Stimulated activated CD8-positive, alpha-beta memory T cell treated with anti-CD3 and anti-CD28 coated beads, Interleukin-4, amount 100 ng/mL, for 24 hours (primary cell): ENCODE measurements around the gene DDX51.

ENCODE experiments used
- DNase-seq: peaks from one replicate; pipeline ENCODE4 v3.0.0-alpha.2; 2020; ENCODE audit warnings: low read depth

The DDX51 gene

GRCh38 chr12:132178801-132179401, 34.8 kb upstream of the DDX51 start:
- no peak for DNase-seq

- no peak for DNase-seq
Measured at GRCh38 chr12:132178316-132178715, 34.2 kb upstream of the DDX51 start.

- no peak for DNase-seq
Measured at GRCh38 chr12:132176920-132177551, 32.9 kb upstream of the DDX51 start.

- DNase-seq: no peak
Measured at GRCh38 chr12:132176385-132176919, 32.3 kb upstream of the DDX51 start.

DNA sequence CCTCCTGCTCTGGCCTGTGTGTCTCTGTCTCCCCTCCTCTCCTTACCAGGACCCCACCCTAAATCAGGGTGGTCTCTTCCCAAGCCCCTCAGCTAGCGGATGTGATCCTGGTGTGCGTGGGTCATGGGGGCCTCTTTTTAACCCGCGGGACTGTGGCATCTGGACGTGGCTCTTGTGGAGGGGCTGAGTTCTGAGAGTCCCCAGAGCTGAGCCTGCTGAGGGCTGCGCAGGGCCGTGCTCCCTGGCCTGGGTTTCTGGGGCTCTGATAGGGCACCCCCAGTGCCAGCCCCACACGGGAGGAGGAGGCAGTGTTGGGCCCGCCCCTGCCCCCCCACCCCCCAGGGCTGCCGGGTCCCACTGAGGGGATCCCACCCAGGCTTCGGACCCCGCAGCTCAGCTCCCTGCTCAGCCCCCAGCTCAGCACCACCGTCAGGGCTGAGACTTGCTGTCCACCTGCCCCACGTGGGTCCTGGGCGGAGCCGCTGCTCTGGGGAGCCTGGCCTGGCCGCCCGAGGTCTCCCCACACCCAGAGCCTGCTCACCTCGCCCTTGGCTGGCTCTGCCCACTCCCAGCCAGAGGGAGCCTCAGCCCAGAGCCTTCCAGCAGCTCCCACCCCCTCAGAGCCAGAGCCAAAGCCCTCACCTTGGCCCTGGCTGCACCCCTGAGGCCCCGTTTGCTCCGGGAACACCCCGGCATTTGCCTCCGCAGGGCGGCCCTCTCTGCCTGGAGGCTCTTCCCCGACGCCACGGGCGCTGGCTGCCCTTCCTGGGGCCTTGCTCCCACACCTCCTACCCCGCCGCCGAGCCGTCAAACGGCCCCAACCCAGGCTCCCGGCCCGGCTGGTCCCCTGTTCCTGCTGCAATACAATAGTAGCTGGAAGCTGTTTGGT, 31.6 kb upstream of the DDX51 start:
- DNase-seq: no peak

- DNase-seq: no peak
Measured at GRCh38 chr12:132174839-132175490, 30.8 kb upstream of the DDX51 start.

DNA sequence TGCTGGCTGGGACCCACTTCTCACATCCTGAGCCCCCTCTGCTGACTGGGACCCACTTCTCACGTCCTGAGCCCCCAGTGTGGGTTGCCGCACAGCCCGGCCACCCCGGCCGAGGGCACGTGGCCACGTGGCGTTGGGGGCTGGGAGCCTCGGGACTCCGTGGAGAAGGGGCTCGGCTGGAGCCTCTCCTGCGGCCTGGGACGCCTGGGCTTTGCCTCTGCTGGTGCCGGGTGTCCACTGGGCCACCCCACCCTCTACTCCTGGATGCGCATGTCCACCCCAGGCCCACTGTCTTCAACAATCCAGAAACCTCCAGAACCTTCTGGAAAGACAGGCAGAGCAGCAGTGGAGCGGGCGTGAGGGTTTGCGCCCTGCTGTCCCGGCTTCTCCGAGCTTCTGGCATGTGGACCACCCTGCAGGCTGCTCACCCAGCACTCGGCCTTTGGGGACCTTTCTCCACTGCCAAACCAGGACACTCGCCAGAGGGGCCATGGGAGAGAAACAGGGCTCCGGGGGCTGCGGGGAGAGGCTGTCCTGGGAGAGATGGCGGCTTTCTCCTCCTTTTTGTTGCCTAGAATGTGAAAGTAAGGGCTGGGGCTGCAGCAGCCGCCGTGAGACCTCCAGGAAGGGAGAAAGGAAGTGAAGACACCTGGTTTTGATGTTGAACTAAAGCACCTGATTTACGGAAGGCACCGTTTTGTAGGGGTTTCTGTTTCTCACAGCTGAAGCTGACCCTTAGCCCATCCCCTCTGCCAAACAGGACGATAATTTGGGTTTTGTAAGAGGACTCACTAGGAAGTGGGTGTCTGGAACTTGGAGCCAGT, 30.1 kb upstream of the DDX51 start:
- no peak for DNase-seq

DNA sequence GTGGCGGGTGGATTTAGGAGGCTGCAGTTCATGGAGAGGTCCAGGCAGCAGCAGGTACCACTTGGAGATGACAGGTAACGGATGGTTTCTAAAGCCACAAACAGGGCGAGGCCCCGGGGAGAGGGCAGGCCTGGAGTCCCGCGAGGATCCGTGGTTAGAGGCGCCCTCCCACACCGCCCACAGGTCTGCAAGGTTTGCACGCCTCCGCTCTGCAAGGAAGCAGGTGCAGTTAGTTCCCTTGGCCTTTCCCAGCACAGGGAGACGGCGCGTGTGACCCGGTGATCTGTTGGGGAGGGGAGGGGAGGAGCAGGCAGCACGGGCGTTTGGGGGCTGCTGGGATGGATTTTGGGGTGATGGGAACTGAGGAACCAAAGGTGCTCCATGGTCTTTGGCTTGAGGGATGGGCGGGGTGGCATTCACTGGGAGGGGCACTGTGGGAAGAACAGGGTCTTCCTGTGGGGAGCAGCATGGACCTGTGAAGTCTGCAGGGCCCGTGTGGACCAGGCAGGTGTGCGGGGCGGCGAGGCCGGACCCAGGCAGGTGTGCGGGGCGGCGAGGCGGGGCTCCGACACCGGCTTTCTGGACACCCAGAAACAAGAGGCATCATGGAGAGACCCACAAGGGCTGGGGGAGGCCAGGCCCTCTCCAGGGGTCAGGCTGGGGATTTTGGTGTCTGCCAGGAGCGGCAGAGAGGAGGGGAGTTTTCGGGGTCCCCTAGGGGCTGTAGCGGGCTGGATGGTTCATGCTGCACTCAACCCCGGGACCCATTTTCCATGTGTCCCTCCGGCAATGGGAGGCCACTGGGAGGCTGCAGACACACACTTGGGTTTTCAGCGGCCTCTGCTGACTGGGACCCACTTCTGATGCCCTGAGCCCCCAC, 29.3 kb upstream of the DDX51 start:
- DNase-seq: no peak

- DNase-seq: no peak
Measured at GRCh38 chr12:132172619-132173018, 28.5 kb upstream of the DDX51 start.

- no peak for DNase-seq
Measured at GRCh38 chr12:132171968-132172521, 27.9 kb upstream of the DDX51 start.

DNA sequence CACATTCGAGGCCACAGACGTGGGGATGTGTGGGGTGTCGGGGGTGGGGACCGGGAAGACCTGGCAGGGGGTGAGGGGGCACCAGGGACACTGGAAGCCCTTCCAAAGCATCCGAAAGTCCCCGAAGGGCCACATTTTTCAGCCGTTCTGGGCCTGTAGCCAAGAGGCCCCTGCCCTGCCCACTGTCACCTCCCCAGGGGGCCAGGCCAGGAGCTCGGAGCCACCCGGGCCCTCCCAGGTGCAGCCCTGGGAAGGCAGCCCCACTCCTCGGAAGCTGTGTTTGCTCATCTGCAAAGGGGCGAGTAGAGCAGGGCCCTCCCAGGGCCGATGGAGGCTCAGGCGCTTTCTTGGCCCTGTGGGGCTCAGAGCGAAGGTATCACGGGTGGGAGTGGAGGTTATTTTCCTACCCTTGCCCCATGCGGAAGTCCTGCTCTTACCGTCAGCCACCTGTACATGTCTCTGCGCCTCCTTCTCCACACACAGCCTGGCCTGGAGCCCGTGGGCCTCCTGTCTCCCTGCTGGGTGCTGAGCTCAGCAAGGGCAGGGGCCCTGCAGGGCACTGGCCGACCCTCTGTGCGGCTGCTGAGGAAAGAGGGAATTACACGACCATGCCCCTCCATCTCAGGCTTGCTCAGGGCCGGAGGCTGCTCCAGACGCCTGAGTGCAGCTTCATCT, 27.3 kb upstream of the DDX51 start:
- DNase-seq: no peak

GRCh38 chr12:132170637-132171292, 26.6 kb upstream of the DDX51 start:
- DNase-seq: no peak

DNA sequence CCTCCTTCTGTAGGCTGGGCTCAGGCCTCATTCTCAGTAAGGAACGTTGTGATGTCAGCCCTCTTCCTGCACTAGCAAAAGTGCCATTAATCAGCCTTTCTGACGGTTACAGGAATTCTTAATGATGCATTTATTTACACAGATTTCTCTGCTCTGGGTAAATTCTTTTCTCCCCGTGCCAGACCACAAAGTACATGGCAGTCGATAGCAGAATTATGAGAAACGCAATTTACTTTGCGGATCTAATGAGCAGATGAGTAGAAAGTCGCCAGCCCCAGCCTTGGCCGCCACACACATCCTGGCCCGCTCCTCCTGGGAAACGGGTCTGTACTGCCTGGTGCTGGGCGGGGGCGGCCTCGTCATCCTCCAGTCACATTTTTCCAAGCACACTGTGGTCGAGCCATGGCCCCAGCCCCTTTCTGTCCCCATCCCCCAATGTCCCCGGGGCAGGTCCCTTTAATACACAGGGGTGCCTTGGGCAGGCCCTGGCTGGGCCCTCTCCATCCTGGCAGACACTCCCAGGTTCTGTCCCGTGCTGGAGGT, 26.0 kb upstream of the DDX51 start:
- DNase-seq: no peak

DNA sequence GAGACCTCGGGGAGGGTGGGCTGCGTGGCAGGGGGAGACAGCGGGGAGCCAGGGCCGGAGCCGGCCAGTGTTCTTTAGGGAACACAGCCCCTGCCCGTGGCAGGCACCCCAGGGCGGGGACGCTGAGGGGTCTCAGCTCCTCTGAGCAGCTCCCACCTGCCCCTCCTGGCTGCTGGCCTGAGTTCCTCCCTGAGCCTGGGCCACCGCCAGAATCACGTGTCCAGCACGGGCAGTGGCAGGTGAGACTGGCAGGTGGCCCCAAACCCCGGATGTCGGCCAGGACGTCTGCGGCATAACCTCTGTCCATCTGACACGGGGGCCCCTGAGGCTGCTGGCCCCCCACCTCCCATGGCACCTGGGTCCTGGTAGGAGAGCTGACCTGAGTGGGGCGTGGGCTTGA, 25.3 kb upstream of the DDX51 start:
- no peak for DNase-seq

- no peak for DNase-seq
Measured at GRCh38 chr12:132168311-132169031, 24.4 kb upstream of the DDX51 start.

DNA sequence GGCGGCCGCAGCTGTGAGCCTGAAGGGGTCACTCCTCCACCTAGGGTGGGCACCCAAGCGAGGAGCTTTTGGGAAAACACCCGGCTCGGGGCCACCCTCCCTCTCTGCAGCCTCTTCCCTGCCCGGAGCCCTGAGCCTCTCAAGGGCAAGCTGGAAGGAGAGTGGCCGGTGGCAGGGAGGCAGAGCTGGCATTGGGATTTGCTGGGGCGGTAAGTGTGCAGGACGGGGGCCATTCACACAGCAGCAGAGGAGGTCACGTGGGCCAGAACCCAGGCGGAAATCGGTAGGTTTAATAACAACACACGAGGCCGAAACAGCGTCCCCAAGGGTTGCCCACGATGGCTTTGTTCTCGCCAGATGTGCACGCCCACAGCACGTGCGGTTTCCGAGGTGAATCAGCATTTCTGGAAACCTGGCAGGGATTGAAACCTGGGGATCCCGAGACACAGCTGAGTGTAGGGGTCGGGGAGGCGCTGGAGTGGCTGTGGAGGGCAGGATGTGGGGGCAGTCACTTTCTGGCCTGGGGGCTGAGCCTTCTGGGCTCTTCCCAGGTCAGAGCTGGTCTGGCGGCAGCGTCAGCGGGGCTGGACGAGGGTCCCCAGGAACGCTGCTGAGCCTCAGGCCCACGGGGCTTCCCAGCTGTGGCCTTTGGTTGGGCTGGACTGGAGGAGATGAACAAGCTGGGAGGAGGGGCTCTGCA, 23.6 kb upstream of the DDX51 start:
- no peak for DNase-seq

- DNase-seq: no peak
Measured at GRCh38 chr12:132166801-132167591, 22.9 kb upstream of the DDX51 start.
